Lung (tissue), 12 donors: ENCODE measurements around the gene PHF12. TPM values are rescaled to one million over a fixed set of nuclear protein-coding genes. Genes with fewer than 3 reads are reported as not detected.

Source experiments
- ATAC-seq: fragments of 200-7000 bp; cut with Tn5 transposase; one replicate; pipeline ENCODE4 v1.9.1; 2020; ENCODE audit warnings: moderate number of reproducible peaks; ENCODE audit not compliant: insufficient read depth, low FRiP score
- DNase-seq, 3 donors: peaks; one replicate each; pipeline ENCODE4 v3.0.0-alpha.2; 2013 to 2017
- H3K27ac ChIP-seq, 2 donors: one replicate each; pipeline ENCODE4 v1.5.1; 2013; ENCODE audit warnings: mild to moderate bottlenecking in 2 of 2, moderate library complexity in 2 of 2, control low read depth in 1 of 2, inconsistent platforms in 1 of 2, low read depth in 1 of 2, low read length in 1 of 2
- H3K27me3 ChIP-seq, 3 donors: one replicate each; pipeline ENCODE4 v1.5.1; 2013; ENCODE audit warnings: low read length in 2 of 3; ENCODE audit not compliant: control insufficient read depth in 3 of 3, insufficient read depth in 3 of 3
- H3K36me3 ChIP-seq, 4 donors: one replicate each; pipeline ENCODE4 v1.5.1; 2013; ENCODE audit warnings: low read length in 4 of 4, mild to moderate bottlenecking in 1 of 4, moderate library complexity in 1 of 4; ENCODE audit not compliant: control insufficient read depth in 4 of 4, insufficient read depth in 4 of 4
- H3K4me1 ChIP-seq, 5 donors: one replicate each; pipeline ENCODE4 v1.5.1; 2013; ENCODE audit warnings: low read length in 5 of 5, mild to moderate bottlenecking in 2 of 5, moderate library complexity in 1 of 5; ENCODE audit not compliant: control insufficient read depth in 5 of 5, insufficient read depth in 5 of 5
- H3K4me3 ChIP-seq: one replicate; pipeline ENCODE4 v1.5.1; 2013; ENCODE audit warnings: mild to moderate bottlenecking, control low read depth, moderate library complexity
- H3K9ac ChIP-seq, 2 donors: one replicate each; pipeline ENCODE4 v1.5.1; 2013; ENCODE audit warnings: low read length in 2 of 2, control low read depth in 1 of 2; ENCODE audit not compliant: insufficient read depth in 1 of 2
- H3K9me3 ChIP-seq, 4 donors: one replicate each; pipeline ENCODE4 v1.5.1; 2013; ENCODE audit warnings: low read length in 3 of 4, mild to moderate bottlenecking in 1 of 4, moderate library complexity in 1 of 4; ENCODE audit not compliant: control insufficient read depth in 4 of 4, insufficient read depth in 3 of 4
- CTCF ChIP-seq: IDR thresholded peaks from 2 replicates; pipeline ENCODE4 v1.5.1; 2012; ENCODE audit warnings: mild to moderate bottlenecking; ENCODE audit errors: control extremely low read depth, extremely low read depth
- WGBS, 2 donors: extraction: QIAGEN DNeasy Blood & Tissue Kit; methylation state at CpG; one replicate each; pipeline ENCODE4 v1.1.7; 2013; 5-methylcytosine and 5-hydroxymethylcytosine counted together
- polyA plus RNA-seq, 2 donors: library from polyadenylated mRNA; stranded (reverse); fragments of 200-250 nt; gene quantifications; one replicate each; pipeline ENCODE4 v1.2.1, GENCODE V29; 2013
- total RNA-seq, 2 donors: library from RNA; depleted of rRNA in 1 of 2; stranded (reverse); fragments of >200 nt in 1 of 2; gene quantifications; one replicate each; pipeline ENCODE4 v1.2.1, GENCODE V29; 2014 to 2021
- donor health status: control.
- donor health status: control.
- donor health status: Bipolar disorder and iron deficiency.
- donor health status: healthy.
- donor health status: DM: yes; HTN: yes; CAD: no.

PHF12 gene
- total and polyA plus RNA-seq, 4 donors = 12.6 to 59.1 (median 37.3) TPM

GRCh38 chr17:28871056-28871579 lies 80.2 kb downstream of the PHF12 start:
- no peak for TF ChIP-seq CTCF
- Histone ChIP-seq H3K27ac (no peak overlapping the region), H3K4me1 (no peaks in the 10 kb centered on the region), H3K9me3 (no peaks in the 10 kb centered on the region), H3K9ac (no peak overlapping the region), H3K36me3 (no peaks in the 10 kb centered on the region), H3K4me3 (no peak overlapping the region), H3K27me3 (no peaks in the 10 kb centered on the region)
- ATAC-seq (no peak), DNase-seq (no peak)
- 55 to 73% methylated on average over 6 of the region's 6 CpGs for WGBS, 2 donors

GRCh38 chr17:28867276-28867675 lies 84.0 kb downstream of the PHF12 start:
- WGBS, 2 donors = 86 to 95% methylated on average over 7 of the region's 7 CpGs
- no peak for TF ChIP-seq CTCF
- no peak overlapping the region for H3K9ac ChIP-seq
- H3K4me3 ChIP-seq = no peak overlapping the region
- H3K27me3 ChIP-seq = no peaks in the 10 kb centered on the region
- H3K9me3 ChIP-seq = no peaks in the 10 kb centered on the region
- H3K36me3 ChIP-seq = no peaks in the 10 kb centered on the region
- no peak overlapping the region for H3K27ac ChIP-seq
- no peak for DNase-seq
- no peak for ATAC-seq
- no peaks in the 10 kb centered on the region for H3K4me1 ChIP-seq

- WGBS, 2 donors = 89 to 90% methylated on average over 13 of the region's 13 CpGs
- Histone ChIP-seq H3K4me1 (no peaks in the 10 kb centered on the region), H3K27ac (no peak overlapping the region), H3K36me3 (peaks cover 0 to 6% (median 2%) of the 10 kb centered on the region in 4 donors), H3K9me3 (no peaks in the 10 kb centered on the region), H3K27me3 (no peaks in the 10 kb centered on the region), H3K4me3 (no peak overlapping the region), H3K9ac (no peak overlapping the region)
- no peak for TF ChIP-seq CTCF
- DNase-seq (no peak), ATAC-seq (no peak)
Measured at GRCh38 chr17:28865946-28866752, 85.2 kb downstream of the PHF12 start.
